GM12875 (cell line): ENCODE data around the gene PALD1.
A peak's percentile ranks its signal among the peaks of the same experiment; 100 is the strongest.

Source experiments
- H3K4me3 ChIP-seq: one replicate; pipeline ENCODE4 v1.5.1; 2011; ENCODE audit warnings: low read depth, low read length, control low read depth
- CTCF ChIP-seq: IDR thresholded peaks from 2 replicates; pipeline ENCODE4 v1.5.1; 2011; ENCODE audit warnings: low read depth, mild to moderate bottlenecking, control low read depth, inconsistent platforms, low read length, moderate library complexity, borderline replicate concordance; ENCODE audit not compliant: insufficient read depth

PALD1 gene

GRCh38 chr10:70495691-70496261 is 17.2 kb downstream of the PALD1 start:
- no peak overlapping the region for H3K4me3 ChIP-seq
- no peak for TF ChIP-seq CTCF

GRCh38 chr10:70496341-70497119 is 18.0 kb downstream of the PALD1 start:
- no peak for TF ChIP-seq CTCF
- H3K4me3 ChIP-seq, result no peak overlapping the region

GRCh38 chr10:70497120-70497545 is 18.6 kb downstream of the PALD1 start:
- no peak overlapping the region for H3K4me3 ChIP-seq
- TF ChIP-seq CTCF, result no peak

DNA sequence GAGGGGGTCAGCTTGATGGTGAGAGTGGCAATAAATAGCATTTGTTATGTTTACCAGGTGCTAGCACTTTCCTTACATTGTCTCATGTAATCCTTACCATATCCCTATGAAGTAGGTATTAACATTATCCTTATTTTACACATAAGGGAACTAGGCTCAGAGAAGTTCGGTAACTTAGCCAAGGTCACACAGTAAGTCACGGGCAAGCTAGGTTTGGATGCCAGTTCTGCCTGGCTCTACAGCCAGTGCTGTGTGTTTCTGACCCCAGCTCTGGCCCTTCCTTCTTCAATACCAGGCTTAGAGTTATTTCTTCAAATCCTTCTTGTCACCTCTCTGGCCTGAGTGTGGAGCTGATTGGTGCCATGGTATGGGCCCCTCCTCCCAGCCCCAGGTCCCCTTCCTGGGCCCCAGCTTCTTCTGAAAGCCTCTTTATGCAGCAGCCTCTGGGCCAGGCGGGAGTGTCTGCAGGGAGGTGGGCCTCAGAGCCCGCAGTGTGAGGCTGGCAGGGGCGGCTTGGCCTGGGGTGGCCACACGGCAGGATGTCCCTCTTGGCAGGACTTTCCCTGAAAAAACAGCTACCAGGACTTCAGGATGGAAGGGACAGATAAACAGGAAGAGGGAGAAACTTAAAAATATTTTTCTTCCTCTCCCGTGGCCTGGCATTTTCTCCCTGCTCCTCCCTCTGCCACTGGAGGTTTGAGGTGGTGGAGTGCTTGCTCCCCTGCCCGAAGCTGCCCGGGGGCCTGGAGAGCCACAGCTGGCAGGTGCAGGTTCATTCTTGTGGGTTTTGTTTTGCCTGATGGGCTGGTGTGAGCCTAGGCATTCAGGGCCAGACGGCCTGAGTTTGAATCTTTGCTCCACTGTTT is 20.6 kb downstream of the PALD1 start:
- TF ChIP-seq CTCF, result no peak
- H3K4me3 ChIP-seq, result peak overlapping the region; percentile 5

GRCh38 chr10:70499836-70500167 is 21.2 kb downstream of the PALD1 start:
- no peak for TF ChIP-seq CTCF
- H3K4me3 ChIP-seq, result peak overlapping the region; percentile 5

DNA sequence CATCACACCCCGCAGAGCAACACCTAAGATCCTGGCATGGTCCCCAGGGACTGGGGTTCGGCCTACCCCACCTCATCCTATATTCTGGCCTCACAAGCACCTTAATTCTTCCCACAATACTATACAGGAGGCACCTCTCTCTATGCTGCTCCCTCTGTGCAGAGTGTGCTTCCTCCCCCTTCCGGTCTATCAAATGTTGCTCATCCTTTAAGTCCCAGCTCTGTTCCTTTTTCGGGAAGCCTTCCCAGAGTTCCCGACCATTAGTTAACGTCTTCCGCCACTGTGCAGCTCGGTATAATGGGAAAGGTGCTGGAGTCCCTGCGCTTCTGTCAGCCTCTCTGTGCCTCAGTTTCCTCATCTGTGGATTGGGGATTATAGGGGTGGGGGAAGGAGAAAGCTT is 21.8 kb downstream of the PALD1 start:
- no peak overlapping the region for H3K4me3 ChIP-seq
- TF ChIP-seq CTCF, result no peak

DNA sequence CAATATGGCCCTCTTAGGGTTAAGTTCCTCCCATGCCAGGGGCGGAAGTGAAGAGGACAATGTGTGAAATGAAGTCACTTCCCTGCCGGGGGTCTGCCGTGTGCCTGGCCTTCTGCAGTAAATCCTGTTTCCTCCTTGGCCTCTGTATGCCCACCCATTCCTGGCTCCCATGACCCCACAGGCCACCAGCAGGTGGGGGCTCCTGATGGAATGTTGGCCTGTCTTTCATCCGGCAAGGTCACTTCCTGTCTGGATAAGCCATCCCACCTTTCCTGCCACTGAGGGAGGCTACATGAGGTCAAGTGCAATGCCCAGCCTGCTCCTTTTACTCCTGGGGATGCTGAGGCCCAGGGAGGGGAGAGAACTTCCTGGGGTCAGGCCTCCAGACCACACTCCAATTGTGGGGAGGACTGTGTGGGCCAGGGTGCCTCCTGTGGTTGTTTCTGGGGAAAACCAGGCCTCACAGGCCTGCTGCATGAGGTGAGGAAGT is 22.3 kb downstream of the PALD1 start:
- no peak for TF ChIP-seq CTCF
- no peak overlapping the region for H3K4me3 ChIP-seq
